Measurements from ENCODE around the gene CAPZA1. TPM values are rescaled to one million over a fixed set of nuclear protein-coding genes. Genes with fewer than 3 reads are reported as not detected.
A peak's percentile ranks its signal among the peaks of the same experiment; 100 is the strongest.

The CAPZA1 gene
- total RNA-seq, 1 experiment from 2014 or later, result 97.5 TPM

- DNase-seq (ENCODE audit: low spot score), result peak; percentile 69
- peak overlapping the region; percentile 92; the same call in 1 of the 2 replicates for H3K27ac Mint-ChIP-seq
- peak overlapping the region; percentile 89 for H3K4me3 Mint-ChIP-seq
- POLR2A ChIA-PET, result interaction anchor here (0.5 to 2.3 kb wide), 14 partner anchors 14 to 284 kb away, joined by 3 to 16 read pairs (median 4); partner anchors contain the start of genes PPM1J and ST7L
- TF ChIP-seq JUN (CRISPR knock-in tag; IDR thresholded peaks at IDR 0.05) (0 out of 2 replicates have a peak, but pooled peaks have one; percentile 35), HMGXB4 (CRISPR knock-in tag; IDR thresholded peaks at IDR 0.05) (peak; percentile 78), E2F5 (CRISPR knock-in tag; IDR thresholded peaks at IDR 0.05) (peak; percentile 75), KAT7 (CRISPR knock-in tag; IDR thresholded peaks at IDR 0.05; ENCODE audit: borderline replicate concordance) (0 out of 2 replicates have a peak, but pooled peaks have one; percentile 25), ZNF219 (CRISPR knock-in tag; IDR thresholded peaks at IDR 0.05; ENCODE audit: borderline replicate concordance) (no peak), ATF1 (CRISPR knock-in tag; IDR thresholded peaks at IDR 0.05) (0 out of 2 replicates have a peak, but pooled peaks have one; percentile 42), FOXP1 (CRISPR knock-in tag; IDR thresholded peaks at IDR 0.05; ENCODE audit: borderline replicate concordance) (peak; percentile 50; the same call in 1 of the 2 replicates), ARID4B (CRISPR knock-in tag; IDR thresholded peaks at IDR 0.05; ENCODE audit: borderline replicate concordance) (no peak; the same call in 1 of the 2 replicates), ZNF121 (CRISPR knock-in tag; IDR thresholded peaks at IDR 0.05) (0 out of 2 replicates have a peak, but pooled peaks have one; percentile 2)
- peaks cover 62% of the 10 kb centered on the region for H3K4me1 Mint-ChIP-seq
- peaks cover 4% of the 10 kb centered on the region; the same call in 1 of the 2 replicates for H3K9me3 Mint-ChIP-seq
- CTCF ChIA-PET, result interaction anchor here (0.5 to 3.6 kb wide), 22 partner anchors 13 to 1128 kb away, joined by 3 to 23 read pairs (median 4); partner anchors contain the start of genes LRIG2, PPM1J, SLC16A1 and WNT2B
- H3K36me3 Mint-ChIP-seq, result peaks cover 15% of the 10 kb centered on the region
- ATAC-seq, result peak; percentile 16
- H3K27me3 Mint-ChIP-seq (ENCODE audit: low read depth), result peaks cover 10% of the 10 kb centered on the region; the same call in 1 of the 2 replicates
These were observed 55.5 kb downstream of the CAPZA1 start for GRCh38 chr1:112674986-112675727.

GRCh38 chr1:112675728-112676381 lies 56.2 kb downstream of the CAPZA1 start:
- H3K4me1 Mint-ChIP-seq, result peaks cover 55% of the 10 kb centered on the region
- ATAC-seq, result no peak

More at GRCh38 chr1:112675728-112676381, 56.2 kb downstream of the CAPZA1 start:
- POLR2A ChIA-PET, result interaction anchor here (1.7 to 1.9 kb wide), 2 partner anchors 29 to 58 kb away, joined by 11 to 16 read pairs; partner anchors contain the start of gene ST7L
- no peak for DNase-seq (ENCODE audit: low spot score)
- H3K27ac Mint-ChIP-seq, result no peak overlapping the region
- peak overlapping the region; percentile 72 for H3K4me3 Mint-ChIP-seq
- CTCF ChIA-PET, result interaction anchor here (0.6 to 3.6 kb wide), 7 partner anchors 14 to 285 kb away, joined by 3 to 23 read pairs (median 15); partner anchors contain the start of gene PPM1J
- H3K9me3 Mint-ChIP-seq, result peaks cover 4% of the 10 kb centered on the region; the same call in 1 of the 2 replicates
- peaks cover 11% of the 10 kb centered on the region for H3K36me3 Mint-ChIP-seq
- TF ChIP-seq SMAD4 (CRISPR knock-in tag; IDR thresholded peaks at IDR 0.05) (no peak), SOX15 (CRISPR knock-in tag; IDR thresholded peaks at IDR 0.05) (no peak), NR2C2 (CRISPR knock-in tag; IDR thresholded peaks at IDR 0.05) (no peak), ATF2 (CRISPR knock-in tag; IDR thresholded peaks at IDR 0.05; ENCODE audit: borderline replicate concordance, low read depth) (no peak), ZBTB21 (CRISPR knock-in tag; IDR thresholded peaks at IDR 0.05; ENCODE audit: borderline replicate concordance) (no peak), ATF1 (CRISPR knock-in tag; IDR thresholded peaks at IDR 0.05) (no peak)
- peaks cover 10% of the 10 kb centered on the region; the same call in 1 of the 2 replicates for H3K27me3 Mint-ChIP-seq (ENCODE audit: low read depth)
